Sigmoid colon (tissue), 7 donors: ENCODE data around the gene ZNF577. TPM values are rescaled to one million over a fixed set of nuclear protein-coding genes. Genes with fewer than 3 reads are reported as not detected.

Source experiments
- DNase-seq: peaks from one replicate; pipeline ENCODE4 v3.0.0-alpha.2; 2019
- H3K27ac ChIP-seq, 4 donors: fragments of 200-600 bp; sonication (generic); one replicate each; pipeline ENCODE4 v1.5.1; 2016 to 2019; ENCODE audit warnings: mild to moderate bottlenecking in 1 of 4
- H3K27me3 ChIP-seq, 3 donors: fragments of 200-600 bp; sonication (generic); one replicate each; pipeline ENCODE4 v1.5.1; 2019; ENCODE audit warnings: mild to moderate bottlenecking in 1 of 3
- H3K36me3 ChIP-seq, 4 donors: fragments of 200-600 bp; sonication (generic); one replicate each; pipeline ENCODE4 v1.5.1; 2016 to 2019
- H3K4me1 ChIP-seq, 4 donors: fragments of 200-600 bp; sonication (generic); one replicate each; pipeline ENCODE4 v1.5.1; 2017 to 2019
- H3K4me3 ChIP-seq, 4 donors: fragments of 200-600 bp; sonication (generic); one replicate each; pipeline ENCODE4 v1.5.1; 2017 to 2019; ENCODE audit warnings: mild to moderate bottlenecking in 2 of 4, moderate library complexity in 1 of 4
- H3K9me3 ChIP-seq, 4 donors: fragments of 200-600 bp in 3 of 4; sonication (generic) in 3 of 4; one replicate each; pipeline versions ENCODE4 v1.5.1 to v1.6.1; 2013 to 2019
- EP300 ChIP-seq, 4 donors: sonication (generic); formaldehyde crosslinking; IDR thresholded peaks; one replicate each; pipeline ENCODE4 v1.6.1; 2017; ENCODE audit warnings: antibody characterized with exemption in 4 of 4
- POLR2A ChIP-seq, 2 donors: fragments of 450-650 bp; IDR thresholded peaks; one replicate each; pipeline ENCODE4 v1.6.1; 2016; ENCODE audit warnings: antibody characterized with exemption in 2 of 2, mild to moderate bottlenecking in 2 of 2, moderate library complexity in 2 of 2
- POLR2AphosphoS5 ChIP-seq, 4 donors: sonication (generic); formaldehyde crosslinking; IDR thresholded peaks; one replicate each; pipeline ENCODE4 v1.6.1; 2017; ENCODE audit warnings: antibody characterized with exemption in 4 of 4
- WGBS, 2 donors: extraction: QIAGEN DNeasy Blood & Tissue Kit; methylation state at CpG; one replicate each; pipeline ENCODE4 v1.1.7; 2013; 5-methylcytosine and 5-hydroxymethylcytosine counted together
- intact Hi-C: fragments of 100-400 bp; cut with DNase I; formaldehyde crosslinking; loops from one replicate; pipeline ENCODE4 v1.15.1; 2023
- polyA plus RNA-seq, 3 donors: library from polyadenylated mRNA; stranded (reverse); fragments of 200-250 nt; gene quantifications; one replicate each; pipeline ENCODE4 v1.2.3, GENCODE V29; 2013
- total RNA-seq, 4 donors: library from RNA; depleted of rRNA; stranded (reverse); fragments of >200 nt; gene quantifications; one replicate each; pipeline ENCODE4 v1.1.0, GENCODE V29; 2016
- TF ChIP-seq, protein P1 (sequence below), 4 experiments: fragments of 450-650 bp in 3 of 4; fragments of 200-600 bp in 1 of 4; IDR thresholded peaks; one replicate each; pipeline ENCODE4 v1.5.1; 2016 to 2019; ENCODE audit warnings: antibody characterized with exemption in 4 of 4, mild to moderate bottlenecking in 3 of 4, moderate library complexity in 2 of 4
- donor health status: healthy with polysubstance abuse.
- donor health status: Bipolar disorder and iron deficiency.
- donor health status: healthy.

The ZNF577 gene
- total and polyA plus RNA-seq, 7 donors: 2.8 to 28.0 (median 21.7) TPM

DNA sequence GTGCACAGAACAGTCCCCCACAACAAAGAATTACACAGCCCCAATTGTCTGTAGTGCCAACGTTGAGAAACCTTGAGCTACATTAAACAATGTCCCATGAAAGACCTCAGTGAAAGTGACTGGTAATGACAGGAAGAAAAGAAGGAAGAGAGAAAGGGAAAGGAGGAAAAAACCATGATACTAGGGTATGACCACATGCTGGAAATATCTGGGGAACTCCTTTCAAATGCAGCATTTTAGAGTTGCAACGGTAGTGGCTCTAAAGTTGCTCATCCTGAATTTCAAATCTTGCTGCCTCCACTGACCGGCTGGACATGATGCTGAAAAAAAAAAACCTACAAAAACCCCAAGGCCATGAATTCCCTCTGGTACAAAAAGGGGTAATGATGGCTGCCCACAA, 66.3 kb downstream of the ZNF577 start:
- no peak for TF ChIP-seq EP300 (IDR thresholded peaks at IDR 0.05)
- TF ChIP-seq POLR2A (IDR thresholded peaks at IDR 0.05): no peak
- TF ChIP-seq POLR2AphosphoS5 (IDR thresholded peaks at IDR 0.05): no peak
- TF ChIP-seq, protein P1, sequence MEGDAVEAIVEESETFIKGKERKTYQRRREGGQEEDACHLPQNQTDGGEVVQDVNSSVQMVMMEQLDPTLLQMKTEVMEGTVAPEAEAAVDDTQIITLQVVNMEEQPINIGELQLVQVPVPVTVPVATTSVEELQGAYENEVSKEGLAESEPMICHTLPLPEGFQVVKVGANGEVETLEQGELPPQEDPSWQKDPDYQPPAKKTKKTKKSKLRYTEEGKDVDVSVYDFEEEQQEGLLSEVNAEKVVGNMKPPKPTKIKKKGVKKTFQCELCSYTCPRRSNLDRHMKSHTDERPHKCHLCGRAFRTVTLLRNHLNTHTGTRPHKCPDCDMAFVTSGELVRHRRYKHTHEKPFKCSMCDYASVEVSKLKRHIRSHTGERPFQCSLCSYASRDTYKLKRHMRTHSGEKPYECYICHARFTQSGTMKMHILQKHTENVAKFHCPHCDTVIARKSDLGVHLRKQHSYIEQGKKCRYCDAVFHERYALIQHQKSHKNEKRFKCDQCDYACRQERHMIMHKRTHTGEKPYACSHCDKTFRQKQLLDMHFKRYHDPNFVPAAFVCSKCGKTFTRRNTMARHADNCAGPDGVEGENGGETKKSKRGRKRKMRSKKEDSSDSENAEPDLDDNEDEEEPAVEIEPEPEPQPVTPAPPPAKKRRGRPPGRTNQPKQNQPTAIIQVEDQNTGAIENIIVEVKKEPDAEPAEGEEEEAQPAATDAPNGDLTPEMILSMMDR (IDR thresholded peaks at IDR 0.05): no peak
- Histone ChIP-seq H3K36me3 (no peaks in the 10 kb centered on the region), H3K27ac (no peak overlapping the region), H3K4me1 (no peaks in the 10 kb centered on the region), H3K9me3 (peaks cover 0 to 2% (median 0%) of the 10 kb centered on the region in 4 donors), H3K27me3 (no peaks in the 10 kb centered on the region), H3K4me3 (no peak overlapping the region)
- intact Hi-C loops: no loop called here
- DNase-seq: no peak
- WGBS, 2 donors: 73 to 77% methylated on average over 3 of the region's 3 CpGs

Other genes starting within 250 kb of the ZNF577 start
- 1 to 10 TPM in 2 of 4 donors, under 1 TPM in 1, not detected in 1; 0.55 to 6.1 (median 5.6) TPM for gene SIGLEC14, start 241.1 kb downstream of the ZNF577 start, total RNA-seq
- 10 to 100 TPM in 1 of 3 donors, 1 to 10 TPM in 2; 1.2 to 10.2 (median 5.3) TPM for gene SIGLEC14, start 241.1 kb downstream of the ZNF577 start, polyA plus RNA-seq
- 10 to 100 TPM; 19.9 to 45.7 (median 29.1) TPM for gene SPACA6, start 194.6 kb downstream of the ZNF577 start, total RNA-seq
- 1 to 10 TPM in 2 of 3 donors, not detected in 1; 3.0 to 4.8 TPM for gene SPACA6, start 194.6 kb downstream of the ZNF577 start, polyA plus RNA-seq
- gene HAS1, start 164.0 kb downstream of the ZNF577 start, total RNA-seq: 1 to 10 TPM in 1 of 4 donors, under 1 TPM in 2, not detected in 1; 0.49 to 3.1 (median 0.83) TPM
- 1 to 10 TPM in 1 of 3 donors, under 1 TPM in 2; 0.17 to 1.2 (median 0.46) TPM for gene HAS1, start 164.0 kb downstream of the ZNF577 start, polyA plus RNA-seq
- 10 to 100 TPM in 1 of 4 donors, 1 to 10 TPM in 3; 2.8 to 15.9 (median 6.2) TPM for gene FPR1, start 136.1 kb downstream of the ZNF577 start, total RNA-seq
- gene FPR1, start 136.1 kb downstream of the ZNF577 start, polyA plus RNA-seq: 10 to 100 TPM in 1 of 3 donors, 1 to 10 TPM in 2; 1.2 to 12.0 (median 4.6) TPM
- 1 to 10 TPM in 2 of 4 donors, under 1 TPM in 1, not detected in 1; 0.36 to 3.7 (median 1.2) TPM for gene FPR2, start 126.8 kb downstream of the ZNF577 start, total RNA-seq
- 1 to 10 TPM in 2 of 3 donors, under 1 TPM in 1; 0.60 to 2.3 (median 1.4) TPM for gene FPR2, start 126.8 kb downstream of the ZNF577 start, polyA plus RNA-seq
- 1 to 10 TPM; 1.6 to 6.7 (median 3.3) TPM for gene FPR3, start 92.8 kb downstream of the ZNF577 start, total RNA-seq
- gene FPR3, start 92.8 kb downstream of the ZNF577 start, polyA plus RNA-seq: 10 to 100 TPM in 1 of 3 donors, 1 to 10 TPM in 2; 3.6 to 25.9 (median 6.1) TPM
- 10 to 100 TPM; 10.5 to 14.6 (median 12.1) TPM for gene ZNF649, start 17.1 kb upstream of the ZNF577 start, total RNA-seq
- gene ZNF649, start 17.1 kb upstream of the ZNF577 start, polyA plus RNA-seq: 1 to 10 TPM; 2.3 to 5.1 (median 2.4) TPM
- gene ZNF613, start 39.5 kb upstream of the ZNF577 start, total RNA-seq: 1 to 10 TPM; 2.4 to 8.1 (median 5.9) TPM
- gene ZNF613, start 39.5 kb upstream of the ZNF577 start, polyA plus RNA-seq: 1 to 10 TPM; 2.8 to 7.8 (median 3.0) TPM
- gene ZNF350, start 98.9 kb upstream of the ZNF577 start, total RNA-seq: 10 to 100 TPM; 11.0 to 19.7 (median 14.9) TPM
- gene ZNF350, start 98.9 kb upstream of the ZNF577 start, polyA plus RNA-seq: 10 to 100 TPM in 1 of 3 donors, 1 to 10 TPM in 2; 6.6 to 13.2 (median 9.5) TPM
- 10 to 100 TPM; 18.0 to 26.8 (median 22.5) TPM for gene ZNF615, start 120.3 kb upstream of the ZNF577 start, total RNA-seq
- 1 to 10 TPM; 1.2 to 3.0 (median 2.7) TPM for gene ZNF615, start 120.3 kb upstream of the ZNF577 start, polyA plus RNA-seq
- gene ZNF614, start 140.4 kb upstream of the ZNF577 start, total RNA-seq: 10 to 100 TPM in 2 of 4 donors, 1 to 10 TPM in 2; 6.6 to 13.5 (median 10.7) TPM
- gene ZNF614, start 140.4 kb upstream of the ZNF577 start, polyA plus RNA-seq: 1 to 10 TPM; 1.2 to 3.0 (median 2.4) TPM
- 10 to 100 TPM in 3 of 4 donors, 1 to 10 TPM in 1; 10.0 to 17.1 (median 11.9) TPM for gene ZNF432, start 160.9 kb upstream of the ZNF577 start, total RNA-seq
- gene ZNF432, start 160.9 kb upstream of the ZNF577 start, polyA plus RNA-seq: 1 to 10 TPM; 1.8 to 5.2 (median 3.0) TPM
- gene ZNF841, start 207.8 kb upstream of the ZNF577 start, total RNA-seq: 10 to 100 TPM; 11.8 to 26.6 (median 12.7) TPM
- 1 to 10 TPM; 1.2 to 7.7 (median 1.6) TPM for gene ZNF841, start 207.8 kb upstream of the ZNF577 start, polyA plus RNA-seq